Measurements from ENCODE around the gene IFNG.
"Not testable (repeated sequence)": the region's sequence is repeated elsewhere in the genome, so short reads cannot be mapped to it uniquely, and the experiment has no call there.

The IFNG gene

GRCh38 chr12:68159681-68160304, at the start of gene IFNG:
Gene IFNG, minus strand, starts transcription at chr12:68159740. Its CDS starts 125 bp downstream, at chr12:68159615.
- DNase-seq (ENCODE audit: low read depth, low spot score): no peak

DNA sequence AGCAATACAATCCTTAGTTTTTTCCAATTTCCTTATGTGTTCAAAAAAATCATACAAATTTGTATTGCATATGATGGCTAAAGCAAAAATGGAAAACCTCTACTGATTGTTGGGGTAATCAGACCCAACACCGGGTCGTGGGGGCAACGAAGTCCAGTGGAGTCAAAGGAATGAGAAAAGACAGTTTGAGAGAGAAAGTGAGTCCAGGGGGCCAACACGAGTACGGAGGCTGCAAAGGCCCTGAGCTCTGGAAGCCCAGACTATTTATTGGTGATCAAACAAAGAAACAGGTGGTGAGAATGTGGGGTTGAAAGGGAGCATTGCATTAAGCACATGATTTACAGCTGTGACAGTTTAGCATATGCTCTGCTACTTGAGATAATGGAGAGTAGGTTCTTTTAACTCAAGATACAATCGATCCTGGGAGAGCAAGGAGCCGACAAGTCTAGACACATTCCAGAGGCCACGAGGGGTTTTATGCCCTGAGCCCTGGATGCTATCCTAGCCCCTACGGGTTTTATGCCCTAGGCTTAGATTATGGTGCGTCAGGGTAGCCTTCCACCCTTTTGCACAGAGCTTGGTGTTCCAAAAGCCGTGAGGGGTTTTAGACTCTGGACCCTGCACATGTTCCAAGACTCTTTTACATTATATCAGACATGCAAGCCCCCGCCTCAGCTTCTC, 49.6 kb upstream of the IFNG start:
- not testable (repeated sequence) for DNase-seq (ENCODE audit: low read depth, low spot score)

GRCh38 chr12:68207276-68207675, 47.7 kb upstream of the IFNG start:
- no peak for DNase-seq (ENCODE audit: low read depth, low spot score)

- no peak for DNase-seq (ENCODE audit: low read depth, low spot score)
Measured at GRCh38 chr12:68206446-68206845, 46.9 kb upstream of the IFNG start.

DNA sequence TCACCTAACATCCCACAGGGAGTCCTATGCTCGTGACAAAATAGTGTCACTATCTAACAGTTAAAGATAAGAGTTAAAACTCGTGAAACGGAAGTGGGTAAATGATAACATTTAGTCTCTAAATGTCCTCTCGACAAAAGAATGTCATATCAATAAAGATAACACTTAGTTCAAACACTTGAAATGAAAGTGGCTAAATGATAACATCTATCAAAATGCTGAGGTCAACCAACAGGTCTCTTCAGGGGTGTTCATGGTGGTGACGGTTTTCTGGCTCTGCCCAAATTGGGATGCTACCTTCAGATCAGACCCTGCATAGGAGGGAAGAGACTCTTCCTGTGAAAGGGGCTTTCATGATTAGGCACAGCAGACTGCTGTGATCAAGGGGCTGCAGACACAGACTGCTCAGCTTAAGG, 43.9 kb upstream of the IFNG start:
- DNase-seq (ENCODE audit: low read depth, low spot score): no peak

GRCh38 chr12:68200854-68201253, 41.3 kb upstream of the IFNG start:
- no peak for DNase-seq (ENCODE audit: low read depth, low spot score)

DNA sequence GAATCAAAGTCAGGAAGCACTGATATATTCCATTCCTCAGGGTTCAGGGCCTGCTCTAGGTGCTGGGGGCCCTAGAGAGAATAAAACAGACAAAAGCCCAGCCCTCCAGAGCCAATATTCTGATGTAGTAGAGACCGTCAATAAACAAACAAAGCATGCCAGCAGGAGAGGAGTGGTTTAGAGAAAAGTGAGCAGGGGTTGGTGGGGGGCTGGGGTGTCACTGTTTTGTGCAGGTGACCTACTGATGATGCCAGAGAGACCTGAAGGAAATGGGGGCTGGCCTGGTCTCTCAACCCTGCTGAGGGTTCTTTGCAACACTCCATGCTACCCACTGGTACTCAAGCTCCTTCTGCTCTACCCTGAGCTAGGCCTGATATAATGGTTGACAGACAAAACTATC, 39.6 kb upstream of the IFNG start:
- no peak for DNase-seq (ENCODE audit: low read depth, low spot score)

DNA sequence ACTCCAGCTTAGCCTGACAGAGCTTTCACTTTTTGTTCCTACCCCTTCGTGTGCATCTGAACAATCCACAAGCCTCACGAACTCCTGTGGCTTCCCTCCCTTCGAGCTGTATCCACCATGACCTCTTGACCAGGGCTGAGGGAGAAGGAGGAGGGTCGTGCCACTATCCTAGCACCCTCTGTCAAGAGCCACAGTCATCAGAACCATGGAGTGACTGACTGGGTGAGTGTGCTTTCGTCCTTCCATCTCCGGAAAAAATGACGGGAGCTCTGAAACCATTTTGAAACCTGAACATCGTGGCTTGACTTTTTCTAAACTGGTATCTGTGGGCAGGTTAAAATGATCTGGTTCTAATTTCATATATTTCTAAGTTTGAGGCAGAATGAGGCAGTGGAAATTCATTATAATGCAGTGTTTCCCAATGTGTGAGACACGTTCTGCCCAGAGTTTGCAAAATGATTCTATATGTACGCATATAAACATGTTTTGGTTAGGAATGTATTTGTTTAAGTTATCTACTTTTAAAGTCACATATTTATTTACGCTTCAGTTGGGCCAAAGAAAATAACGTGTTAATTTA, 39.1 kb upstream of the IFNG start:
- no peak for DNase-seq (ENCODE audit: low read depth, low spot score)

DNA sequence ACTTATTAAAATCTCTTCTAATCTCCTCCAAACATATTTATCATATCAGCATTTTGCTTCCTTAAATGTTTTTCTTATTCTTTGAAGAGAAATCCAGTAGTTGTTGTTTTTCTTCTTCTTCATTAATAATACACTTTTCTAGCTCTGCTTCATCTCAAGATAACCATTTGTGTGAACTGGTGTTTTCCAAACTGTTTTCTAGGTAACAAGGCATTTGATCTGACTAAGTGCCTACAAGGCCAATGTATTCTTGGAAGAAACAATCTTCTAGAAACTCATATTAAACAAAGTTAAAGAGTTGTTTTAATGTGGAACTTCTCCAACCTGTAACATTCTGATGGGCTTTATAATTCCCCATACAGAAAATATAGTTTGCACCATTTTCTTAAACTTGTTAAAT, 30.8 kb upstream of the IFNG start:
- no peak for DNase-seq (ENCODE audit: low read depth, low spot score)

DNA sequence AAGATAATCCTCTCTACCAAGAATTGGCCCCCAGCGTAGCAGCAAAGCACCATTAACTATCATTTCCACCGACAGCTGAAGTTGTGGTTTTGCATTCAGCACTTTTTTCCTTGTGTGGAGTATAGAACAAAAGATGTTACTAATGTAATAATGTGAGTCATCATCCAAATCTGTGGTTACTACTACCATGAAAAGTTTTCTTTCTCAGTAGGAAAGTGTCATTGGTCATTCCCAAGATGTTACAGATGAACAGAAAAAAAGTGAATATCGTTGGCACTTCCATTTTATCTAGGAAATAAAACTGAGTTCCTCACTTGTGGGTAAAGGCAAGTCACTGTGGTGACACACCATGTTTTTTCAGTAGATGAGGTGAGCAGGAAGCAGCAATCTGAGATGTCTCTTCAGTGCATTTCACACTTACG, 30.3 kb upstream of the IFNG start:
- DNase-seq (ENCODE audit: low read depth, low spot score): peak; percentile 57

- no peak for DNase-seq (ENCODE audit: low read depth, low spot score)
Measured at GRCh38 chr12:68185598-68185997, 26.1 kb upstream of the IFNG start.

DNA sequence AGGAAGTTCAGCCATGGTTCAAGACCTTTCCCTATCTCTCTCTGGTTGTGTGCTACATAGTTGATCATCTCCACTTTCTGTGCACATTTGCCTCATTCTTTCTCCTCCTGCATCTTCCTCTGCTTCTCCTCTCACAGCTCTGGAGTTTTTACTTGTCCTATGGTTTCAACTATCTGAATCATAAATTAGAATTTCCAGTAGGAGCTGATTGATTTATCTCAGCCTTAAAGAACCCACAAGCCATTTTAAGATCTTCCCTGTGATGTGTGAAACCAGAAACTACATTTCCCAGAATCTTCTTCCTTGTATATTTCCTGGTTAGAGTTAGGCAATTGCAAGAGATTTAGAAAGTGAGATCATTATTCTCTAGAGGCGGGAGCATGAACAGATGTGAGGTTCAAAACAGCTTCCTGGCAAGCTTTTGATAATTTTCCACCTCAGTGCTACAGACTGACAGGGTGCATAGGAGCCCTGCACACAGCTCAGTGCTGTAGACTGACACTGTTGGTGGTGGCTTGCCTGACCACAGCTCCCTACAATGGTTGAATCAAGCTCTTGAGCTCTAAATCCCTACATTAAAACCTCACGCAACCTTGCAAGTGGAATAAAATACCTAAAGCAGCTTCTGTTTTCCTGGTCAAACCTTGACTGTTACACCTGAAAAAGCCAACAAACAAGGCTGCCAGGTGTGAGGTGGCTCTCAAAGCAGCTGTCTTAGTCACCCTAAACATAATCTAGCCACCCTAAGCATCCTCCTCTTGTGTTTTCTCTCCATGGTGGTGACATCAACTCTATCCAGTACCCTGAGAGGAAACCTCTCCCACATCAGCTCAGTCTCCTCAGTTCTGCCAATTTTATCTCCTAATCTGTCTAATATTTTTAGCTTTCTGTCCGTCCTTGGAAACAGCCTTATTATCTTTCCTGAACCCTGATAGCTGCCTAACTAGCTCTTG, 21.5 kb upstream of the IFNG start:
- no peak for DNase-seq (ENCODE audit: low read depth, low spot score)

- no peak for DNase-seq (ENCODE audit: low read depth, low spot score)
Measured at GRCh38 chr12:68178774-68179439, 19.4 kb upstream of the IFNG start.

DNA sequence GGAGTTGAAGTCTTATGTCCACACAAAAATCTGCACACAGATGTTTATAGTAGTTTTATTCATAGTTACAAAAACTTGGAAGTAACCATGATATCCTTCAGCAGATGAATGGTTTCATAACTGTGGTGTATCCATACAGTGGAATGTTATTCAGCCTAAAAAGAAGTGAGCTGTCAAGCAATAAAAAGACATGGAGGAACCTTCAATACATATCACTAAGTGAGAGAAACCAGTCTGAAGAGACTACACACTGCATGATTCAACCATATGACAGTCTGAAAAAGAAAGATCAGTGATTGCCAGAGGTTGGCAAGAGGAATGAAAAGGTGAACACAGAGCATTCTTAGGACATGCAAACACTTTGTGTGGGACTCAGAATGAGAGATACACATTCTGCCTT, 18.6 kb upstream of the IFNG start:
- DNase-seq (ENCODE audit: low read depth, low spot score): no peak

GRCh38 chr12:68177562-68177961, 18.0 kb upstream of the IFNG start:
- DNase-seq (ENCODE audit: low read depth, low spot score): no peak

- DNase-seq (ENCODE audit: low read depth, low spot score): no peak
Measured at GRCh38 chr12:68176257-68176656, 16.7 kb upstream of the IFNG start.

DNA sequence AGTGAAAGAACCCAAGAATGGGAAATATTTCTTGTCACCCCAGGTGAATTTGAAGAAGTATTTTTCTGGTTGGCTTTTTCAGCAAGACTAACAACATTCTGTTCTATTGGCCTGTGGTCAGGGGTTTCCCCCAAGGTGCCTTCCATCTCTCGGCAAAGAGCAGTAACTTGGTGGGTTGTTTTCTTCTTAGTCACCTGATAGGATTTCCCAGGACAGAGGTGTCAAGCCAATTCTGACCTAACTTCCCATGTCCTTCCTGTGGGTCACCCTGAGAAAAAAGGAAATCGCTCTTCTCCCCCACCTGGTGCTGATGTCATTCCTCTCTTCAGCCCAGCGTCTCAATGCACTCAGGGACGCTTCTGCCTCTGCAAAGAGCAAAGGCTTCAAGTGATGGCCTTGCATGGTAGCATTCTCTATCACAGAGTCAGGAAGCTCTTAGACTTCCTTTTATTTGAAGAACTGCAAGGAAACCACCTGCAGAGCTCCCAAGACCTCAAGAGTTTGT, 16.1 kb upstream of the IFNG start:
- no peak for DNase-seq (ENCODE audit: low read depth, low spot score)

- DNase-seq (ENCODE audit: low read depth, low spot score): not testable (repeated sequence)
Measured at GRCh38 chr12:68174761-68175160, 15.2 kb upstream of the IFNG start.

DNA sequence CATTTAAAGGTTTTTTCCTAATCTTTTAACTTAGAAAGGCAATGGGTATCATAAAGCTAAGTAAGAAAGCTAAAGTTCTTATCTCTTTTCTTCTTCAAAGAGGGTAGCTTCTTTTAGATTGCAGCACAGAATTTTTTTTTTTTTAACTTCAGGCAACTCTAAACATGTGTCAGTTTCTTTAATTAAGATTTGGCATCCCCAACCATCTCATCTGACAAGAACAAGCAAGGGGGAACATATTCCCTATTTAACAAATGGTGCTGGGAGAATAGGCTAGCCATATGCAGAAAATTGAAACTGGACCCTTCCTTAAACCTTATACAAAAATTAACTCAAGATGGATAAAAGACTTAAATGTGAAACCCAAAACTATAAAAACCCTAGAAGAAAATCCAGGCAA, 14.3 kb upstream of the IFNG start:
- no peak for DNase-seq (ENCODE audit: low read depth, low spot score)

DNA sequence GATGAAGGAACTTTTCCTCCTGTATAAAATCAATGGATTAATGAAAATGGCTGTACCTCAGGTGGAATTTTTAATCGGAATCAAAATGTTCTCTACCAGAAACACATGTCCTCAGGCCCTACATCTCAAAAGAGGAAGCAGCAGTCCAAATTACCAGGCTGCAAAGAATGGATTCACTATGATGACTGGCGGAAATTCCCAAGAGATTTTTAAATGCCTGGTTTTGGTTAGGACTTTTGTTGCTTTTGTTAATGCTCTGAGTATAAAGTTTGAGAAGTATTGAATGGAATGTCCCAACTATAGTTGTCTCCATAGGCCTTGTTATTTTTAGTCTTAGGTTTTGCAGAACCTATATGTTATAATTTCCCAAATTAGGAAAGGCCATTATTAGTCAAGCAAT, 11.2 kb upstream of the IFNG start:
- no peak for DNase-seq (ENCODE audit: low read depth, low spot score)

- DNase-seq (ENCODE audit: low read depth, low spot score): no peak
Measured at GRCh38 chr12:68169213-68169889, 9.8 kb upstream of the IFNG start.
